PC-9 (cell line): Measurements from ENCODE around the gene ST7. TPM values are rescaled to one million over a fixed set of nuclear protein-coding genes. Genes with fewer than 3 reads are reported as not detected.

Experiments used
- BruUV-seq: library from RNA; stranded (reverse); fragments of 400-500 nt; replicated peaks from 2 replicates; lab custom pipeline; 2021; lab: Mats Ljungman, UMichigan
- CTCF ChIA-PET: fragments of 300-600 bp; sonication (Branson Sonifier 250); formaldehyde crosslinking; loops from one replicate; lab custom pipeline; 2022; ENCODE audit warnings: antibody characterized with exemption; lab: Charles Lee
- POLR2A ChIA-PET: fragments of 300-600 bp; sonication (Branson Sonifier 250); formaldehyde crosslinking; loops from one replicate; lab custom pipeline; 2022; ENCODE audit warnings: antibody characterized with exemption; ENCODE audit not compliant: unreplicated experiment; lab: Charles Lee
- DNase-seq, 2 experiments: peaks; one replicate each; pipeline versions ENCODE4 v3.0.0 to v3.0.0-alpha.2; 2015 to 2022; ENCODE audit warnings: mixed read lengths in 1 of 2
- H2AFZ ChIP-seq: fragments of 200-600 bp; sonication (generic); 2 replicates; pipeline ENCODE4 v1.8.1; 2017; ENCODE audit warnings: antibody characterized with exemption
- H3F3A ChIP-seq: fragments of 200-600 bp; sonication (generic); 2 replicates; pipeline ENCODE4 v1.8.1; 2017; ENCODE audit warnings: antibody characterized with exemption, mild to moderate bottlenecking, low read depth; ENCODE audit not compliant: insufficient read depth
- H3K27ac ChIP-seq: fragments of 200-600 bp; sonication (generic); 2 replicates; pipeline ENCODE4 v1.6.1; 2016; ENCODE audit warnings: mixed run types
- H3K27me3 ChIP-seq: fragments of 200-600 bp; sonication (generic); 2 replicates; pipeline ENCODE4 v1.6.1; 2016; ENCODE audit warnings: low read depth, mixed run types; ENCODE audit not compliant: insufficient read depth
- H3K36me3 ChIP-seq: fragments of 200-600 bp; sonication (generic); 2 replicates; pipeline ENCODE4 v1.6.1; 2016; ENCODE audit warnings: low read depth, mixed run types
- H3K4me1 ChIP-seq: fragments of 200-600 bp; sonication (generic); replicated peaks from 2 replicates; pipeline ENCODE4 v1.6.1; 2016; ENCODE audit warnings: mixed run types; ENCODE audit not compliant: insufficient read depth
- H3K4me2 ChIP-seq: fragments of 200-600 bp; sonication (generic); 2 replicates; pipeline ENCODE4 v1.6.1; 2017; ENCODE audit warnings: mixed run types
- H3K4me3 ChIP-seq: fragments of 200-600 bp; sonication (generic); 2 replicates; pipeline ENCODE4 v1.6.1; 2016; ENCODE audit warnings: mixed run types
- H3K79me2 ChIP-seq: fragments of 200-600 bp; sonication (generic); 2 replicates; pipeline ENCODE4 v1.6.1; 2017; ENCODE audit warnings: low read depth, mixed run types
- H3K9me2 ChIP-seq: fragments of 200-600 bp; sonication (generic); 2 replicates; pipeline ENCODE4 v1.8.1; 2017; ENCODE audit warnings: mild to moderate bottlenecking; ENCODE audit not compliant: insufficient read depth
- H3K9me3 ChIP-seq: fragments of 200-600 bp; sonication (generic); 2 replicates; pipeline ENCODE4 v1.8.1; 2016; ENCODE audit warnings: low read depth; ENCODE audit not compliant: insufficient read depth
- H4K20me1 ChIP-seq: fragments of 200-600 bp; sonication (generic); 2 replicates; pipeline ENCODE4 v1.8.1; 2017; ENCODE audit not compliant: insufficient read depth
- CTCF ChIP-seq: fragments of 200-600 bp; sonication (generic); conservative IDR thresholded peaks from 2 replicates; pipeline ENCODE4 v1.6.1; 2017; ENCODE audit warnings: mixed run types, antibody characterized with exemption, mild to moderate bottlenecking, moderate library complexity
- EZH2 ChIP-seq: fragments of 200-600 bp; sonication (generic); IDR thresholded peaks from 2 replicates; pipeline ENCODE4 v1.8.0; 2017; ENCODE audit warnings: antibody characterized with exemption, low read depth
- intact Hi-C: fragments of 100-400 bp; cut with micrococcal nuclease; formaldehyde crosslinking; loops from one replicate; pipeline ENCODE4 v1.10.0; 2022; ENCODE audit not compliant: unreplicated experiment
- total RNA-seq: library from RNA; stranded (reverse); gene quantifications from 2 replicates; pipeline ENCODE4 v1.2.3, GENCODE V29; 2021

ST7 gene
- total RNA-seq, 1 experiment from 2014 or later: 25.8 TPM

DNA sequence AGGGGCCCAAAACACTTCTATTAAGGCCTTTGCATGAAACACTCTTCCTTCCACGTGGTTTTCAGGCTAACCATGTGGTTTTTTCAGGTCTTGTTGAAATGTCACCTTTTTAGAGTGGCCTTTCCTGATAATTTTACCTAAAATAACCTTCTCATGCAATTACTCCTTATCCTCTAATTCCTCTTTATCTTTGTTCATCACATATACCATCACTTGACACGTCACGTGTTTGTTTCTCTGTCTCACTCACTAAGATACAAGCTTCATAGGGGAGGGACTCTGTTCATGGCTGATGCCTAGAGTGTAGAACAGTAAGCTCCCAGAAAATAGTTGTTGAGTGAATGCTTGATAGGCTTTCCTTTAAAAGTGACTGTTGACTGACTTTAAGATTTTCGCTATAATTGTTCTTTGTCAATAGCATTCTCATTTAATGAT, 63.7 kb downstream of the ST7 start:
- DNase-seq: no peak
- H3K4me3 ChIP-seq: no peak overlapping the region
- no peaks in the 10 kb centered on the region for H3K9me2 ChIP-seq
- no peaks in the 10 kb centered on the region; the same call in 1 of the 2 replicates for H4K20me1 ChIP-seq
- no peak overlapping the region for H2AFZ ChIP-seq
- no peaks in the 10 kb centered on the region for H3K27me3 ChIP-seq
- no peak overlapping the region for H3K4me2 ChIP-seq
- POLR2A ChIA-PET: no interaction called here
- H3K36me3 ChIP-seq: no peaks in the 10 kb centered on the region
- H3K27ac ChIP-seq: no peak overlapping the region
- 0 out of 2 replicates have a peak, but pooled peaks cover 3% of the 10 kb centered on the region for H3F3A ChIP-seq
- CTCF ChIA-PET: no interaction called here
- no peaks in the 10 kb centered on the region for H3K4me1 ChIP-seq
- TF ChIP-seq CTCF (no peak), EZH2 (no peak)
- intact Hi-C loops: no loop called here
- no TSS peak for BruUV-seq
- peaks cover 7% of the 10 kb centered on the region; the same call in 1 of the 2 replicates for H3K79me2 ChIP-seq
- H3K9me3 ChIP-seq: no peaks in the 10 kb centered on the region

- no peaks in the 10 kb centered on the region for H3K36me3 ChIP-seq
- no TSS peak for BruUV-seq
- TF ChIP-seq CTCF (no peak), EZH2 (no peak)
- H3K9me3 ChIP-seq: no peaks in the 10 kb centered on the region
- peaks cover 7% of the 10 kb centered on the region; the same call in 1 of the 2 replicates for H3K79me2 ChIP-seq
- no peaks in the 10 kb centered on the region for H3K9me2 ChIP-seq
- ChIA-PET CTCF (no interaction called here), POLR2A (interaction anchor here (0.7 kb wide), 1 partner anchor 381 kb away, joined by 3 read pairs; no protein-coding TSS in a partner anchor)
- H3F3A ChIP-seq: 0 out of 2 replicates have a peak, but pooled peaks cover 3% of the 10 kb centered on the region
- no peaks in the 10 kb centered on the region for H3K27me3 ChIP-seq
- no peaks in the 10 kb centered on the region for H3K4me1 ChIP-seq
- no peak for DNase-seq
- no peak overlapping the region for H3K4me2 ChIP-seq
- intact Hi-C loops: no loop called here
- H4K20me1 ChIP-seq: no peaks in the 10 kb centered on the region; the same call in 1 of the 2 replicates
- no peak overlapping the region for H2AFZ ChIP-seq
- H3K4me3 ChIP-seq: no peak overlapping the region
- no peak overlapping the region for H3K27ac ChIP-seq
Measured at GRCh38 chr7:117017702-117018266, 64.5 kb downstream of the ST7 start.

- no peaks in the 10 kb centered on the region; the same call in 1 of the 2 replicates for H4K20me1 ChIP-seq
- no peaks in the 10 kb centered on the region for H3K9me2 ChIP-seq
- no peak overlapping the region for H3K4me3 ChIP-seq
- H3K36me3 ChIP-seq: no peaks in the 10 kb centered on the region
- no peak for DNase-seq
- TF ChIP-seq CTCF: no peak
- no peak for TF ChIP-seq EZH2
- intact Hi-C loops: no loop called here
- H3K27ac ChIP-seq: no peak overlapping the region
- H3K27me3 ChIP-seq: no peaks in the 10 kb centered on the region
- no peaks in the 10 kb centered on the region for H3K9me3 ChIP-seq
- ChIA-PET POLR2A (no interaction called here), CTCF (no interaction called here)
- no TSS peak for BruUV-seq
- no peak overlapping the region for H2AFZ ChIP-seq
- H3K4me1 ChIP-seq: no peaks in the 10 kb centered on the region
- no peaks in the 10 kb centered on the region for H3F3A ChIP-seq
- H3K4me2 ChIP-seq: no peak overlapping the region
- peaks cover 7% of the 10 kb centered on the region; the same call in 1 of the 2 replicates for H3K79me2 ChIP-seq
Measured at GRCh38 chr7:117018713-117019112, 65.4 kb downstream of the ST7 start.
